ENCODE measurements around the gene FLNB.

The FLNB gene

GRCh38 chr3:58148049-58148448 lies 139.8 kb downstream of the FLNB start:
- no peak overlapping the region for H3K4me3 ChIP-seq (ENCODE audit: control insufficient read depth, low read depth, low read length)
- no peak for DNase-seq (ENCODE audit: low read depth)
- TF ChIP-seq CTCF (conservative IDR thresholded peaks at IDR 0.05; ENCODE audit: control insufficient read depth, insufficient read depth, low read depth, low read length): no peak

DNA sequence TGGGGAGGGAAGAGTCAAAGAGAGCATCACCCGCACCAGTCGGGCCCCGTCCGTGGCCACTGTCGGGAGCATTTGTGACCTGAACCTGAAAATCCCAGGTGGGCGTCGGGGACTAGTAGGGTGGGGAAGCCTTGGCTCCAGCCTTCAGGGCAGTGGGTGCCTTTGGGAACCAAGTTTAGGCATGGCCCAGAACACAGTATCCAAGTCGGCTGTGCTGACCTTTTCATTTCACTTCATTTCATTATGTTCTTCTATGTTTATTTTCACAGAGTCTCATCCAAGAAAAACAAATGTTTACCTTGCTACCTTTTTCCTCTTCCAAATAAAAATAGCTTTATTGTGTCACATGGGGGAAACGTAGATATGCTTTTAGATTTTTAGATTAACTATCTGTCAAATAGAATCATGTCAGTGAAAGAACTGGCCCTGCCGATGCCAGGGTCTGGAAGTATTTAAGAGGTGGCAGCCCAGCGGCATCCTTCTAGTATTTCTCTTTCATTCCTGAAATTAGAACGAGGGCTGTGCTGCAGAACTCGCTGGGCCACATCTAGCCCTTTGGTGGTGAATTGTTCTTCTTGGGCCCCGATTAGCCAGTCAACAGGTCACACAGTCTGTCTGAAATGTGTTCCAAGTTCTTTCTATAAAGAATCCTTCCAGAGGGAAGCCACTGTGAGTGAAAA lies 142.0 kb downstream of the FLNB start:
- TF ChIP-seq CTCF (conservative IDR thresholded peaks at IDR 0.05; ENCODE audit: control insufficient read depth, insufficient read depth, low read depth, low read length): no peak
- no peak for DNase-seq (ENCODE audit: low read depth)
- H3K4me3 ChIP-seq (ENCODE audit: control insufficient read depth, low read depth, low read length): no peak overlapping the region

DNA sequence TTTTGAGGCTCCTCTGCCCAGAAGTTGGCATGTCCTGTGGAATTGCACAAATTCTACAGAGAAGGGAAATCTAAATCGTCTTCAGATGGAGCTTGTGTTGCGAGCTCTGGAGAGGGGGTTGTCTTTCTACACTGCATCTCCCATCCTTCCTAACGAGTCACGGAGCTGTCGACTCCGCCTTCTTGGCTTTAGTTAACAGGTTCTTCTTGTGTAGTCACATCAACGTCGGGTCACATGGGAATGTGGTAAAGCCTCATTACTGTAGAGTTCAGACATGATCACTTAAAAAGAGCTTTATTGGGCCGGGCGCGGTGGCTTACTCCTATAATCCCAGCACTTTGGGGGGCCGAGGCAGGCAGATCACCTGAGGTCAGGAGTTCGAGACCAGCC lies 142.6 kb downstream of the FLNB start:
- H3K4me3 ChIP-seq (ENCODE audit: control insufficient read depth, low read depth, low read length): no peak overlapping the region
- peak; percentile 42 for DNase-seq (ENCODE audit: low read depth)
- TF ChIP-seq CTCF (conservative IDR thresholded peaks at IDR 0.05; ENCODE audit: control insufficient read depth, insufficient read depth, low read depth, low read length): no peak

GRCh38 chr3:58151637-58152036 lies 143.4 kb downstream of the FLNB start:
- DNase-seq (ENCODE audit: low read depth): no peak
- H3K4me3 ChIP-seq (ENCODE audit: control insufficient read depth, low read depth, low read length): no peak overlapping the region

DNA sequence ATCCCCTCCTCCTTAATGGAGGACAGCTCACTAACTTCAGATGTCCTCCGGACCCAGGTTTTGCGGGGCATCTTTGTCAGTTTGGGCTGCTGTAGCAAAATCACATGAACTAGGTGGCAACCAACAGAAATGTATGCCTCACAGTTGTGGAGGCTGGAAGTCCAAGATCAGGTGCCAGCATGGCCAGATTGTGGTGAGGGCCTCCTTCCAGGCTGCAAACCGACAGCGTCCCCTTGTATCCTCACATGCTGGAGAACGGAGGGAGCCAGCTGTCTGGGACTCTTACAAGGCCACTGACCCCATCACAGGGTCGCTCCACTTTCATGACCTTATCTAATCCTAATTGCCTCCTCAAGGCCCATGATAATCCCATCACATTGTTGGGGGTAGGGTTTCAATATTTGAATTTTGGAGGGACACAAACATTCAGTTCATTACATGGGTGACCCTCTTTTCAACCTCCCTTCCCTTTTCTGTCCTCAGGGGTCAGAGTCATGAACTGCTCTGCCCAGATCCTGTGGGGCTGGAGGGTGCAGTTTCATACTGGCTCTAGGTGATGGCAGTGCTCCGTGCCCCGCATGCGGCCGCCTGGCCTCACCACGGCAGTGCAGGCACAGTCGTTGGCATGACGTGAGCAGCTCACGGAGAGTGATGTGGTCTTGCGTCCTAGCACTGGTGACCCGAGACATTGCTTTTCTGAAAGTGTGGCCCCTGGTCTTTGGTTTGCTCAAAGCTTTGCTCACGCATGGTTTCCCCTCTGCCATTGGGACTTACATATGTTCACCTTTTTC lies 144.2 kb downstream of the FLNB start:
- TF ChIP-seq CTCF (conservative IDR thresholded peaks at IDR 0.05; ENCODE audit: control insufficient read depth, insufficient read depth, low read depth, low read length): no peak
- no peak for DNase-seq (ENCODE audit: low read depth)
- no peak overlapping the region for H3K4me3 ChIP-seq (ENCODE audit: control insufficient read depth, low read depth, low read length)

More at GRCh38 chr3:58151637-58152036, 143.4 kb downstream of the FLNB start:
- no peak for TF ChIP-seq CTCF (conservative IDR thresholded peaks at IDR 0.05; ENCODE audit: control insufficient read depth, insufficient read depth, low read depth, low read length)

GRCh38 chr3:58153371-58153770 lies 145.1 kb downstream of the FLNB start:
- TF ChIP-seq CTCF (conservative IDR thresholded peaks at IDR 0.05; ENCODE audit: control insufficient read depth, insufficient read depth, low read depth, low read length): no peak
- H3K4me3 ChIP-seq (ENCODE audit: control insufficient read depth, low read depth, low read length): no peak overlapping the region
- DNase-seq (ENCODE audit: low read depth): no peak
